Colon (tissue), 2 donors: Measurements from ENCODE around the gene CBLIF.
"Not testable (repeated sequence)": the region's sequence is repeated elsewhere in the genome, so short reads cannot be mapped to it uniquely, and the experiment has no call there.

ENCODE experiments used
- FAIRE-seq: peaks from 2 replicates; lab custom pipeline; 2012; peaks lifted over from hg19 to GRCh38; lab: Jason Lieb, UNC
- donor health status: control.
- donor health status: control.

The CBLIF gene

DNA sequence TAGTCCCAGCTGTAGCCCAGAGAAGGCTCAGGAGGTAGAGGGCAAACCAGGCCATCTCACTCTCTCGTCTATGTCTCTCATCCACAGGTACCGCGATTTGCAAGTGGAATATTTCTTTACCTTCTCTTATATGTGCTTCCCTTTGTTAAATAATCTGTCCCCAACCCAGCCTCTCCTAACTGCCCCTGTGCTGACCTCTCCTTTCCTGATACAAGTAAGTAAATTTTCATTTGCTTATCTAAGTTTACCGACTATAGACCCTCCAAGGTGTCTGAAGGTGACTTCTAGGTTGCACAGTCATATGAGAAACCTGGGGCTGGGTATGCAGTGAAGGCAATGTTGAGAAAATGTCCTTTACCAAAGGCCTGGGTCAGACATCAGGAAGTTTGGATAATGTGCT lies at the start of gene CBLIF:
Gene CBLIF, minus strand, starts transcription at position 101 of the 400 bp plus-strand sequence. Its CDS starts 46 bp downstream, at position 55.
- no peak for FAIRE-seq

GRCh38 chr11:59894616-59895015 lies 49.3 kb upstream of the CBLIF start:
- FAIRE-seq, result no peak

DNA sequence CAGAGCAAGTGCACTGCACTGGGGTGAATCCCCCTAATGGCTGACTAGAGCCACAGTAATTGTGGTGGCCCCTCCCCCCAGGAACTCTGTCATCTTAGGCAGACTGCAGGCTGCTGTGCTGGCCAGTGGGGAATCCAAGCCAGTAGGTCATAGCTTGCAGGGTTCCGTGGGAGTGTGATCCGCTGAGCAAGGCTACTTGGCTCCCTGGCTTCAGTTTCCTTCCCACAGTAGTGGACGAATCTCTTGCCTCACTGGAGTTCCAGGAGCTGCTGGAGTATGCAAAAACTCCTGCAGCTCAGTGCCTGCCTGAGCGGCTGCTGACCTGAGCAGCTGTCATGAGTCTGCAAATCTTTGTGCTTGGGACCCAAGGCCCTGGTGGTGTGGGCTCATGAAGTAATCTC lies 46.5 kb upstream of the CBLIF start:
- FAIRE-seq, result no peak

DNA sequence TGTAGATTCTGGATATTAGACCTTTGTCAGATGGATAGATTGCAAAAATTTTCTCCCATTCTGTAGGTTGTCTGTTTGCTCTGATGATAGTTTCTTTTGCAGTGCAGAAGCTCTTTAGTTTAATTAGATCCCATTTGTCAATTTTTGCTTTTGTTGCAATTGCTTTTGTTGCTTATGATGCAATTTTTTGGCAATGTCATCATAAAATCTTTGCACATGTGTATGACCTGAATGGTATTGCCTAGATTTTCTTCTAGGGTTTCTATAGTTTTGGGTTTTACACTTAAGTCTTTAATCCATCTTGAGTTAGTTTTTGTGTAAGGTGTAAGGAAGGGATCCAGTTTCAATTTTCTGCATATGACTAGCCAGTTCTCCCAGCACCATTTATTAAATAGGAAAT lies 41.9 kb upstream of the CBLIF start:
- not testable (repeated sequence) for FAIRE-seq

- FAIRE-seq, result no peak
Observed at GRCh38 chr11:59883597-59883996, 38.3 kb upstream of the CBLIF start.

DNA sequence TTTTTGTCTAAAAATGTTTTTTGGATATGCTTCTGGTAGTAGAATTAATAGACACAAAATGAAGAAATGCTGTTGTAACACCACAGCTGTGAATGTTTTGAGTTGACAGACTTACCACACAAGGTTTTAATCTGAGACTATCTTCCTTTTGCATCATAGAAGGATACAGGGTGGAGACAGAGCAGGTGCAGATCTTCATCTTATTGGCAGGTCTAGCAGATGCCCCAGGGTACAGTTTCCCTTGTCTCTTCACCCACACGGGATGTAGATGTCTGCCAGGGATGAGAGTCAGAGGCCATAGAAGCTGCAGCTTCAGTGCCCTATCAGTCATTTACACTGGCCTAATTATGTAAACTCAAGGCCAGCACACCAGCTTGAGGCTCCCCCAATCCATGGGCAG lies 34.3 kb upstream of the CBLIF start:
- FAIRE-seq, result no peak

DNA sequence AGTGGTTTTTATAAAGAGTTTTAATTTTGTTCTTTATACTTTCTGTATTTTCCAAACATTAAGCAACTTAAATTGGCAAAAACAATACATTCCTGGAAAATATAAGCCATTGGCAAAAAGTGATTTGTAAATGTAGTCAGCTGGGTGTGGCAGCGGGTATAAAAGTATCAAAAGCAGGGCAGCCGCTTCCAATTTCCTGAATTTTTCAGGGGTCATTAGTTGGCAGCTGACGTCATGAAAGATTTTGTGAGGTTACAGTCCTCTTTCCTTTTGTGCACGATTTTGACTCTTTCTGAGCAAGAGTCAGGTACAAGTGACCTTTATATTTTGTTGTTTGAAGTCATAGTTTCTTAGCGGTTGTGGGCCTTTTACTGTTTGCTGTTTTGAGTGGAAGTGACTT lies 33.3 kb upstream of the CBLIF start, which contains the start of gene OOSP3:
Gene OOSP3, plus strand, starts transcription at position 208 of the 400 bp plus-strand sequence. Its CDS starts 27 bp downstream, at position 235.
- FAIRE-seq, result no peak

GRCh38 chr11:59877784-59878183 lies 32.5 kb upstream of the CBLIF start:
- FAIRE-seq, result no peak

DNA sequence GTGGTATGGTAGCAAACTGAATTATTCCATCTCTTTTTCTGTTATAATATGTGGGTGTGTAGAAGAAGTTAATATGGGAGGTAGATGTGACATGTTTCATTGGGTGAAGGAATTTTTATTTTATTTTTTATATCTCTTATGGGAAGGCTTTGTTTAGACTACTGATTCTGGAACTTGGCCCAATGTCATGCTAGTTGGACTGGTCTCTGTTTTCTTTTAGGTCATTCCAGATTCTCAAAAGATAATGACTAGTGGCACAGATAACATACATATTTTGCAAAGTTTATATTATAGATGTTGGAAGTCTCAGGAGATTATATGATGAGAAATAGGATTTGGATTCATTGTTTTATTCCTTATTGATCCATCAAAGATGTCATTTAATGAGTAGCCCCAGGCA lies 32.0 kb upstream of the CBLIF start:
- FAIRE-seq, result no peak

GRCh38 chr11:59875856-59876519 lies 30.7 kb upstream of the CBLIF start:
- no peak for FAIRE-seq

DNA sequence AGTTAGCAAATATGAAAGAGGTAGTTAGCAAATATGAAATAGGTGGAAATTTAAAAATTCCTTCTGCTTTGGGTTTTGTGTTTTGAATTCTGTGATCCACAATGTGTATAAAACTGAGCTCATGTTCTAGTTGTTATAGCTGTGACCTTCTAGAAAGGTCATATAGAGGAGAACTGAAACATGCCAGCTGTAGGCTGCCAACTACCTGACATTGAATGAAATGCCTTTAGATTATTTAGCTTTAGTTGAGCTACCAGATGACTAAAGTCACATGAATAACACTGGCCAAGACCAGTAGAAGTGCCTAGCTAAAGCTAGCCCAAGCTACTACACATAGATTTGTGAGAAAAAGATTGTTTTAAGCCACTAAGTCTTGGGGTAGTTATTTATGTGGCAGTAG lies 26.8 kb upstream of the CBLIF start:
- FAIRE-seq, result no peak

DNA sequence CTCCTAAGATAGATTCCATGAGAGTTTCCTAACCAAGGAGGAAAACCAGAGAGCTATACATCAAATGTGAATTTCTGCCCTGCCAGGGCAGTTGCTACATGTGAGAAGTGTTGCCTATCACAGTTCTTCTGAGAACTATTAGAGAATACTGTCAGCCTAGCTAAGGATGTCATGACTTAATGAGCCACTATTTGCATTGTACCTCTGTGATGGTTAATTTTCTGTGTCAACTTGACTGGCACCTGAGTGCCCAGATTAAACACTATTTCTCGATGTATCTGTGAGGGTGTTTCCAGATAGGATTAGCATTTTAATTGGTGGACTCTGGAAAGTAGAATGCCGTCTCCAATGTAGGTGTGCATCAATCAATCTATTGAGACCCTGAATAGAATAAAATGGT lies 22.6 kb upstream of the CBLIF start:
- FAIRE-seq, result no peak

GRCh38 chr11:59866836-59867235 lies 21.5 kb upstream of the CBLIF start:
- no peak for FAIRE-seq

- FAIRE-seq, result no peak
Observed at GRCh38 chr11:59866397-59866796, 21.1 kb upstream of the CBLIF start, which contains the start of gene TCN1. Gene TCN1, minus strand, starts transcription at chr11:59866487. Its CDS starts 17 bp downstream, at chr11:59866470.

DNA sequence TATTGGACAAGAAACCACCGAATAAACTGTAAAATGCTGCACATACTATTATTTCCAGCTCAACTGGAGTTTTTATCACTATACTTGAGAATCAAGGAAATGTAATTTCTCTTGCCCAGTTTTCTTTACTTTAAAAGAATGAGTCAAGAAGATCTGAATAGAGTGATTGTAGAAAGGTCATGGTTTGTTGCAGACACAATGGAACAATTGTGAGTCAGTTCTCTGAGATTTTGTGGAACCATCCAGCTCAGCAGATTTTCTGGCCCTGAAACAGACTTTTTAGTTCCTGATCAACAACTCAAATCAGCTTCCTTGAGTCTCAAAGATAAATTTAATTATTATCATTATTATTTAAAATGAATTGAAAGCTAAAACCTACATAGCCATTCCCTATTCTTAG lies 19.7 kb upstream of the CBLIF start:
- FAIRE-seq, result no peak

GRCh38 chr11:59862252-59862651 lies 17.0 kb upstream of the CBLIF start:
- FAIRE-seq, result no peak

GRCh38 chr11:59859673-59860072 lies 14.4 kb upstream of the CBLIF start:
- FAIRE-seq, result no peak

DNA sequence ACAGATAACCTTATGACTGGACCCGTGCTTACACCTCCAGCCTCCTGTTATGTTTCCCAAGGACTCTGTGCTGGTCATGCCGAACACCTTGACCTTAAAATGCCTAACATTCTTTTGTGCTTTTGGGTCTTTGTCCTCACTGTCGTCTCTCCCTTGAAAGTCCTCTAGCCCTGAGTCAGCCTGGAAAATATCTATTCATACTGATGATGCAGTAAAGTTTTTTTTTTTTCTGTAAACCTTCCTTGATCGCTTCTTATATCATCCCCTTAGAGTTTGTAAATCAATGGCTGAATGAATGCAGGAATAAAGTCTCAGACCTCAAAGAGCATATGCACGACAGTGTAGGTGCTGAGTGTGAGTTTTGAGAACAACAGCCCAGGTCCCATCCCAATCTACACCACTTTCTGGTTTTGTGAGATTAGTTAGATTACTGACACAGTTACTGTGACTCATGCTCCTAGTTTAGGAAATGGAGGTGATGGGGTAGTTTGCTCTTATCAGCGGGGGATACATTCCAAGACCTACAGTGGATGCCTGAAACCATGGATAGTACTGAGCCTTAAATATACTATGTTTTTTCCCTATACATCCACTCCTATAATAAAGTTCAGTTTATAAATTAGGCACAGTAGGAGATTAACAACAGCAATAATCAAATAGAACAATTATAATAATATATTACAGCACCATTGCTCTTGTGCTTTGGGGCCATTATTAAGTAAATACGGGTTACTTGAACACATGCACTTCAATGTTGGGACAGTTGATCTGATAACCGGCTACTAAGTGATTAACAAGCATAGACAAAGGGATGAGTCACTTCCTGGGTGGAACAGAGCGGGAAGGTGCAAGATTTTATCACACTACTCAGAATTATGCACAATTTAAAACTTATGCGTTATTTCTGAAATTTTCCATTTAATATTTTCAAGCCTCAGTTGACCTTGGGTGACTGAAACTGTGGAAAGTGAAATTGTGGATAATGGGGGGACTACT lies 12.4 kb upstream of the CBLIF start:
- FAIRE-seq, result no peak

GRCh38 chr11:59854871-59855270 lies 9.6 kb upstream of the CBLIF start:
- no peak for FAIRE-seq

GRCh38 chr11:59851416-59851815 lies 6.1 kb upstream of the CBLIF start:
- not testable (repeated sequence) for FAIRE-seq

DNA sequence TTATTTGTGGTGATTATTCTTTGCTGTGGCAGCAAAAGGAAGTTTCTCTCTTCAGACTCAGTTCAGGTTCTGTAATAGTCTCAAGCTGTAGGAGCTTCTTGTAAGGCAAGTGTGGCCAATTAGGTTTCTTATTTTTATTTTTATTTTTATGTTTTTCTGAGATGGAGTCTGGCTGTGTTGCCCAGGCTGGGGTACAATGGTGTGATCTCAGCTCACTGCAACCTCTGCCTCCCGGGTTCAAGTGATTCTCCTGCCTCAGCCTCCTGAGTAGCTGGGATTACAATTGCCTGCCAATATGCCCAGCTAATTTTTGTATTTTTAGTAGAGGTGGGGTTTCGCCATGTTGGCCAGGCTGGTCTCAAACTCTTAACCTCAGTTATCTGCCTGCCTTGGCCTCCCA lies 4.3 kb upstream of the CBLIF start:
- not testable (repeated sequence) for FAIRE-seq

DNA sequence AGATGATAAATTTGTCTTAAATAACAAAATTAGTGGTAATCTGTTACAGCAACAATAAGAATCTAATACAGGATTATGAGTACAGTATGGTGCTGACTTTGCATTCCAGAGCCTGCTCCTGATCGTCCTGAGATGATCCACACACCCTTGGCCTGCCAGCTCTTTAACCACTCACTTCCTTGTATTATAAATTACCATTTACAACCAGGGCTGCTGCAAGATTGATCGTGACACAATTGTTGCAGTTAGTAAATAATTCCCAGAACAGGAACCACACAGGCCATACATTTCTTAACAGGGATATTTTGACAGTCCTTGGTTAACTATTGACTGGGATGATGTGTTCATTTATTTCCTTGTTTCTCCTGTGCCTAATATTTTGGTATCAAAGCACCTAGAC lies 3.8 kb upstream of the CBLIF start:
- FAIRE-seq, result peak; percentile 45

DNA sequence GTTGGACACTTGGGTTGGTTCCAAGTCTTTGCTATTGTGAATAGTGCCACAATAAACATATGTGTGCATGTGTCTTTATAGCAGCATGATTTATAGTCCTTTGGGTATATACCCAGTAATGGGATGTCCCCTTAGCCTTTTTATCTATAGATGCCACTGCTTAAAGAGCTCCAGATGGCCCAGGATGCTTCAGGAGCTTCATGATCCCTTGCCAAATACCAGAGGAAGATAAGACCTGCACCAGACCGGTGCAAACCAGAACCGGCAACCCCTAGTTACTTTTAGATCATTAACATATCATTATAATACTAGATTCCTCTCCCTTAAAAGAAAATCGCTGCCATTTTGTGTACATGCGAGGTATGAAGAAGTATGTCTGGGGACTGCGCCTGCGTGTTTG lies 3.1 kb upstream of the CBLIF start:
- FAIRE-seq, result not testable (repeated sequence)
